ENCODE data around the gene SYK.

GRCh38 chr9:90945336-90945735 is 143.7 kb downstream of the SYK start:
- TF ChIP-seq CTCF (IDR thresholded peaks at IDR 0.05) (no peak), ZFX (IDR thresholded peaks at IDR 0.05; ENCODE audit: borderline replicate concordance) (no peak)
